GM19438 (cell line): ENCODE data around the gene MLEC.
"Not testable (repeated sequence)": the region's sequence is repeated elsewhere in the genome, so short reads cannot be mapped to it uniquely, and the experiment has no call there.

Source experiments
- ATAC-seq: cut with Tn5 transposase; IDR thresholded peaks from one replicate; pipeline ENCODE4 v1.9.1; 2021; ENCODE audit warnings: low read depth; ENCODE audit not compliant: unreplicated experiment

Gene MLEC

DNA sequence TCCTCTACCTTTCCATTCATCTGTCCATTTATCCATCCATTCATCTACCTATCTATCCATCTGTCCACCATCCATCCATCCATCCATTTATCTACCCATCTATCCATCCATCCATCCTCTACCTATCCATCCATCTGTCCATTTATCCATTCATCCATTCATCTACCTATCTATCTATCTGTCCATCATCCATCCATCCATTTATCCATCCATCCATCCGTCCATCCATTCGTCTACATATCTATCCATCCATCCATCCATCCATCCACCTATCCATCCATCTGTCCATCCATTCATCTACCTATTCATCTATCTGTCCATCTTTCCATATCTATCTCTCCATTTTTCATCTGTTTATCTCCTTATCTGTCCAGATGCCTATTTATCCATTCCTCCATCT, 25.5 kb upstream of the MLEC start:
- no peak for ATAC-seq

DNA sequence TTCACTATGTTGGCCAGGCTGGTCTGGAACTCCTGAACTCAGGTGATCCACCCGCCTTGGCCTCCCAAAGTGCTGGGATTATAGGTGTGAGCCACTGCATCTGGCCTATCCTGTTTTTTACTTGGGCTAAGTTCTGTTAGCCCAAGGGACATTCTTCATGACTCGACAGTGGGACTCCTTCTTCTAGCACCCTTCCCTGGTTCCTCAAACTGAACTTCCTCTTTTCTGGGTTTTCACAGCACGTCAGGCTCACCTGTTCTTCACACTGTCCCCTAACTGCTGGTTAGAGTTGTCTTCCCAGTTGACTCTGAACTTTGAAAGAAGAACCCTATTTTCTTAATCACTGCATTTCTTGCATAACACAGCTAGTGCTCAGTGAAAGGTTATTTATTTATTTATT, 24.1 kb upstream of the MLEC start:
- peak; percentile 76 for ATAC-seq

DNA sequence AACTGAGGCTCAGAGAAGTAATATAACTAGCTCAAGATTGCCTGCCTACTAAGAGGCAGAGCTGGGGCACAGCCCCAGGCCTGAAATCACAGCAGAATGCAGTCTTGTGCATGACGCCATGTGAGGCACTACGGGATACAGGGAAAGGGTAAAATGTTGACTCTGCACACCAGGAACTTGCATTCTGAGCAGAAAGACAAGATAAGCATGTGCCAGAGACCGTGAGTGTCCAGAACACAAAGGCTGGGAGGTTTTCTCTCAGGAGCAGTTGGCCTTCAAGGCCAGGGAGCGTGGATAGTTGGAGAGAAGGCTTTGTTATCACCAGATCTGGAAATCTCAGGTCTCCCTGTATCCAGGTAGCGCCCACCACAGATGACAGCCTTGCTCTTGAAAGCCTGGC, 23.2 kb upstream of the MLEC start:
- ATAC-seq, result no peak

DNA sequence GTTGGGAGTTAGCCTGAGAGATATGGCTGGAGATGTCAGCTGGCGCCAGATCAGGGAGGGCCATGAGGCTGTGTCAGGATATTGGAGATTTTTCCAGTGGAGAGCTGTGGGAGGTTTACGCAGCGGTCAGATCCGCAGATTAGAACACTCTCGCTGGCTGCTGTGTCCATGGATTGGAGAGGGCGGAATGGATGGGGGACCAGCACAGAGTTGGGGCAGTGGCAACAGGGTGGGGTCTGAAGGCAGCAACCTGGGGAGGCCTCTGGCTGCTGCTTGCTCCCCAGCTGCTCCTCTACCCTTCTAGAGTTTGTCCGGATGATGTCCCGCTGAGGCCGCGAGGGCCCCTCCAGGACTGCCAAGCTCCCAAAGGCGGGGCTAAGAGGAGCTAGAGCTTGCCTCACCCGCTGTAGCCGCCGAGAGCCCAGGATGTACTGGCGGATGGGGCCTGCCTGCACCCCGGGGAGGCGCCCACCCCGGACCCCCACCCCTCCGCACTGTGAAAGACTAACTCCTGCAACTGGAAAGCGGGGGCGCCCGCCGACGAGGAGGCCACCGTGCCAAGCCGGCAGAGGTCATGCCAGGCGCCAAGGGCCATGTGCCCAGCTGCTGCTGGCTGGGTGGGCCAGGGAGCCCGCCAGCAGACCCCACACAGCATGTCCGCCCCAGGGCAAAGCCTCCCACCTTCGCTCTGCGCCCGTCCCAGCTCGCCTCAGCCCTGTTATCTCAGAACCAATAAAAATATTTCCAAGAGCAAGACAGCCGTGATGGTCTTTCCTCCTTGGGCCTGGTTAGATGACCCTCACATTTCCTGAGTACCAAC, 20.2 kb upstream of the MLEC start:
- ATAC-seq, result no peak

DNA sequence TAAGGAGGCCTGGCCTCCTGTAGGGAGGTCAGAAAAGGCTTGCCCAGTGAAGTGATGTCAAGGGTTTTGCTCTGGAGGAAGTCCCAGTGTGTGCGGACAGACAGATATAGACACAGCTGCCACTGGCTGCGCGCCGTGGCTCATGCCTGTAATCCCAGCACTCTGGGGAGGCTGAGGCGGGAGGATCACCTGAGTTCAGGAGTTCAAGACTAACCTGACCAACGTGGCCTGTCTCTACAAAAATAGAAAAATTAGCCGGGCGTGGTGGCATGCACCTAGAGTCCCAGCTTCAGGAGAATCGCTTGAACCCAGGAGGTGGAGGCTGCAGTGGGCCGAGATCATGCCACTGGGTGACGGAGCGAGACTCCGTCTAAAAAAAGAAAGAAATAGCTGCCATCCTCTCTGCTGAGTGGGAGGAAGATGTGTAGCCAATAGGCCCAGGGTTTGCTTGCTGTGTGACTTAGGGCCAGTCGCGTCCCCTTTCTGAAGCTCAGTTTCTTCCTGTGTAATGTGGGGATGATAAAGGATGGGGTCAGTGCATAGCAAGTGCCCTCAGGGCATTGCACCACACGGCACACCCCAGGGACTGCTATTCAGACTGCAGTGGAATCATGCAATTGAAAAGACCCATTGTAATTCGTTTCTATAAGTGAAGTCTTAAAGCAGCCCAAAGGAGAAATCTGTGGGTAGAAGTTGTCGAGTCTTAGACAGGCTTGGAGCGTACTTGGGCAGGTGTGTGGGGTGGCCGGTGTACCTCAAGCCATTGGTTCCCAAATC, 18.7 kb upstream of the MLEC start:
- ATAC-seq, result no peak

DNA sequence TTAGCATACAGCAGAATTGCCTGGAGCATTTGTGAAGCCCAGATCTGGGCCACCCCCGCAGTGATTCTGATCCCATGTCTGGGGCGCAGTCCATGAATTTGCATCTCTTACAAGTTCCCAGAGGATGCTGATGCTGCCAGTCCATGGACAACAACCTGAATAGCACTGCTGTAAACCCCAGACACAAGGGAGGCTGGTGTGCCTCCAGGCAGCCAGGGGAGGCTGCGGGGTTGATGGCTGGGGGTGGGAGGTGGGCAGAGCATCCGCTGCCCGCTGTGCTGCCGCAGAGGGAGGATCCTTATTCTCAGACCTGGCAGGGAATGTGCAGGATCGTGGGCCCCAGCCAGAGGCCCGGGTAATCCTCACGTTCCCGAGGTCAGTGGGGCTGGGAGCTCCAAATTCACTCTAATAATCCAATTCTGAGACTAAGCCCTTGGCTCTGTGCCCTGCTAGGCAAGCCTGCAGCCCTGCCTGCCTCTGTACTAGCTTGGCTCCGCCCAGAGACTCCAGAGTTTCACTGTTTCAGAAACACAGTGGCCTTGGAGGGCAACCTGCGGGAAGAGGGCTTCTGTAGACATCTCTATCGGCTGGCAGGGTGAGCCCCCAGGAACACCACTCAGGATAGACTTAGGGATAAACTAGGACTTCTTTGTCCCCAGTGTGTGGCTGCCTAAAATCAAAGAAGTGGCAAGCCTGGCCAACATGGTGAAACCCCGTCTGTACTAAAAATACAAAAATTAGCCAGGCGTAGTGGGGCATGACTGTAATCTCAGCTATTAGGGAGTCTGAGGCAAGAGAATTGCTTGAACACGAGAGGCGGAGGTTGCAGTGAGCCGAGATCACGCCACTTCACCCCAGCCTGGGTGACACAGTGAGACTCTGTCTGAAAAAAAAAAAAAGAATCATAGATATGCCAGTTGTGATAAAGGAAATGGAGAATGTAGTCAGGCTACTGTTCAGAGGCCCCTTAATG, 17.8 kb upstream of the MLEC start:
- peak; percentile 58 for ATAC-seq

DNA sequence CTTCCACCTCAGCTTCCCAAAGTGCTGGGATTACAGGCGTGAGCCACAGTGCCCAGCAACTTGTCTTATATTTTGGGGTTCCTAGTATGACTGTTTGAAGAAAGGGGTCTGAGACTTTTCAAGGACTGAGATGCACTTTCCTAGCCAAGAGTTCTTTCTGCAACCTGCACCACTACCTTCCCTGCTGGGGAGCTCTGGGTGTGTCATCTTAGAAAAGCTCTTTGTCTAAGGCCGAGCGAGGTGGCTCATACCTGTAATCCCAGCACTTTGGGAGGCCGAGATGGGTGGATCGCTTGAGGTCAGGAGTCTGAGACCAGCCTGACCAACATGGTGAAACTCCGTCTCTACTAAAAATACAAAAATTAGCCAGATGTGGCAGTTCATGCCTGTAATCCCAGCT, 16.7 kb upstream of the MLEC start:
- ATAC-seq, result not testable (repeated sequence)

DNA sequence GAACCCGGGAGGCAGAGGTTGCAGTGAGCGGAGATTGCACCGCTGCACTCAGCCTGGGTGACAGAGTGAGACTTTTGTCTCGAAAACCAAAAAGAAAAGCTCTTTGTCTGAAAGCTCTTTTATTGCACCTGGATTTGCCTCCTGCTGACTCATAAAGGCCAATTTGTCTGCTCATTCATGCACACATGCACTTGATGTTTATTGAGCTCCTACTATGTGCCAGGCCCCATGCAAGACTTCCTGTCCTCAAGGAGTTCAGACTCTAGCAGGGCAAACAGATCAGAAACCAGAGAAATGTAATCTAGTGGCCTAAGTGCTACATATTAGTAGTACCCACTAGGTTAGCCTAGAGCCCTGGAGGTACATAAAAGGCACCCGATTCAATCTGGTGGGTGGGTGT, 16.3 kb upstream of the MLEC start:
- ATAC-seq, result no peak

DNA sequence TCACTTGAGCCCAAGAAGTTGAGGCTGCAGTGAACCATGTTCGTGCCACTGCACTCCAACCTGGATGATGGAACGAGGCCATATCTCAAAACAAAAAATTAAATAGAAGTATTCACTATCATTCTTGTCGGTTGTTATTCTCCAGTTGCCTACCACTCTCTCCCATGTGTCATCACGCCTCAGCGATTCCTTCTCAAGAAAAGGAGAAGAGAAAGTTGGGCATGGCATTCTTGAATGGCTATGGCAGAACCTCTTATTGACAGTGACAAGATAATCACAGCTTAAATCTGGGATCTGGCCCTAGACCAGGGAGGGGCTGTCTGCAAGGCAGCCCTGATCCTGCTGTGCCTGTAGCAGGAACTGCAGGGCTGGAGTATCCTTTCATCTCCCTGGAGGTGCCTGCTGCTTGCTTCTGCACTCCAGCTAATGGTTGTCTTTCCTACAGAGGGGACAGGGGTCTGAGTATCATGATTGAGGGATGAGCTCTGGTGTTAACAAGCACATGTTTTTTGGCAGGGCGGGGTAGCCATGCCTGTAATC, 12.8 kb upstream of the MLEC start:
- no peak for ATAC-seq

DNA sequence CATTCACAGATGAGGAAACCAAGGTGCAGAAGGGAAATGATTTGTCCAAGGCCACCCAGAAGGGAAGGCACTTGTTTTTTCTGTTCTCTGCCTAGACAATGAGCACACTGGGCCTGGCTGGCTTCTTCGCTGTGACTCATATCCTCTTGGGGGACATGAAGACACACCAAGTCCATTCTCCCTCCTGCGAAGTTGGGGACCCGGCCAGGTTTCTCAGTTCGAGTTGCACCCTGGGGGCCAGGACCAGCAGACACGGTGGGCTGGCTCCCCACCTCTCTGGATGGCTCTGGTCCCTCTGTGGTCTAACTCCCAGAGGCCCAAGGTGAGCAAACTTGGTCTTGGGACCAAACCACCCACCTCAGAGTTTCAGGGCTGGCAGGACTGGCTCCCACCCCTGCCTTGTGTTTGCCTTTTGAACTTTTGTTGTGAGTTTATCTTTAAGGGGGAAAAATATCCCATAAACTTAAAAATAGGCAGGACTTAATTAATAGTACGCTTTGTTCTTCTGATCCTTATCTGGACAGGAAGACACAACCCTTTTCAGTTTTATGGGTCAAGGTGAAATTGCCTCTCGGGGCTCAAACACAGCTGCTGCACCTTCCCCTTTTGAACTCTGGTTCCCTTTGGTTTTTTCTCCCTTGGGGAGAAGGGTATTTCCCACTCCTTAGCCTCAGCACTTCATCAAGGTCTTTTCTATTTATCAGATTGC, 9.0 kb upstream of the MLEC start:
- ATAC-seq, result peak; percentile 49

DNA sequence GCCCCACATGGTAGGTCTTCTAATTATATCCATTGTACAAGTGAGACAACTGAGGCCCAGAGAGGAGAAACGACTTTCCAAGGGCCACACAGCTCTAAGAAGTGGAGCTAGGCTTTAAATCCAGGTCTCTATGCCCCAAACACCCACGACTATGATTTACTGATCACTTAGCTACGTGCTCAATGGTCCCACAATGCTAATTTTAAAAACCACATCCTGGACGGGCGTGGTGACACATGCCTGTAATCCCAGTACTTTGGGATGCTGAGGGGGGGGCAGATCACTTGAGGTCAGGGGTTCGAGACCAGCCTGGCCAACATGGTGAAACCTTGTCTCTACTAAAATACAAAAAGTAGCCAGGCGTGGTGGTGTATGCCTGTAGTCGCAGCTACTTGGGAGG, 8.4 kb upstream of the MLEC start:
- ATAC-seq, result no peak

DNA sequence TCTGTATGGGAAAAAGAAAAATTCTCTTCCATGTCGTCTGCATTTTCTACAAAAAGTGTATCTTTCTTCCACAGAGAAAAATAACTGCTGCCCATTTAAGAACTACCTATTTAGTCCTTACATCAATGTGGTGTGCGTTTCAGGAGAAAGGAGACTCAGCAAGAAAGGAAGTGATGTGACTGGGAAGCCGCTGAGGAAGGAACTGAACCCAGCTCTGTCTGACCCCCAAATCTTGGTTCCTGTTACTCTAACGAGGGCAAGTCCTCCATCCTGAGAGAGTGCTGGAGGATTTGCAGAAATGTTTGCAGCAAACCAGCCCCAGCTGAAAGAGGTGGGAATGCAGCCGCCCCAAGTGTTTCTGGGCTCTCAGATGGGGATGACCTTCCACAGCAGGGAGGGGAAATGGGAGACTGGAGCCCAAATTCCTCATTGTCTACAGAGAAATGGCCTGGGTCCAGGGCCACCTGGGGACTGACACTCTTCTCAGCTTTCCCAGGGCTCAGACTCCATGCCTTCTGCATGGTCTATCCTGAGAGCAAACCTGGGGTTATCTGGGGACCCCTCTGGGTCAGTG, 6.7 kb upstream of the MLEC start:
- no peak for ATAC-seq

DNA sequence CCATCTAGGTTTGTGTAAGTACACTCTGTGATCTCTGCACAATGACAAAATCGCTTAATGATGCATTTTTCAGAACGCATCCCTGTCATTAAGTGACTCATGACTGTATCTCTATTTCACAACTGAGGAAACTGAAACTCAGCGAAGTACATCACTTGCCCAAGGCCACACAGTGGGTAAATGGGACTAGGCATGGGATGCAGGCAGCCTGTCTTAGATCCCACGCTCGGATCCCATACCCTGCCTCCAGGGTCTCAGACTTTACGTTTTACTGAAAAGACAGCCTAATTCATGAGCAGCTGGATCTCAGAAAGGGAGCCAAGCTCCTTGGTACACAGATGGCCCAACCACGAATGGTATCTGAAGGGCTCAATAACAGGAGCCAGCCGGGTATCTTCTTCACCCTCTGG, 2.4 kb upstream of the MLEC start:
- ATAC-seq, result no peak

DNA sequence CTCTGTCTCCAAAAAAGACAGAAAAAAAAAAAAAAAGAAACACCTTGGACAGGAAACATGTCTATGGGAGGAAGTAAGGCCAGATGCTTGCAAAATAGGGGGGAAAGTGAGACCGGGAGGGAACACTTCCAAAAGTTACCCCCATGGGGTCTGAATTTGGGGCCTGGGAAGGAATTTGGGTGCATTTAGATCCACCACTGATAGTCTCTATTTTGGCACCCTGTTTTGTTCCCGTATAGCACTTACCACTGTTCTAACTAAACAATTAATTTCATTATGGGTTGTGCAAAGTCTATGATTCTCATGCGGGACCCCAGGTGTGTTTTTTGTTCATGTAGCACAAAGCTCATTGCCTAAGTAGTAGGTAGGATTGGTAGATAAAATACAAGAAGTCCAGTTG, 1.4 kb upstream of the MLEC start:
- ATAC-seq, result no peak

DNA sequence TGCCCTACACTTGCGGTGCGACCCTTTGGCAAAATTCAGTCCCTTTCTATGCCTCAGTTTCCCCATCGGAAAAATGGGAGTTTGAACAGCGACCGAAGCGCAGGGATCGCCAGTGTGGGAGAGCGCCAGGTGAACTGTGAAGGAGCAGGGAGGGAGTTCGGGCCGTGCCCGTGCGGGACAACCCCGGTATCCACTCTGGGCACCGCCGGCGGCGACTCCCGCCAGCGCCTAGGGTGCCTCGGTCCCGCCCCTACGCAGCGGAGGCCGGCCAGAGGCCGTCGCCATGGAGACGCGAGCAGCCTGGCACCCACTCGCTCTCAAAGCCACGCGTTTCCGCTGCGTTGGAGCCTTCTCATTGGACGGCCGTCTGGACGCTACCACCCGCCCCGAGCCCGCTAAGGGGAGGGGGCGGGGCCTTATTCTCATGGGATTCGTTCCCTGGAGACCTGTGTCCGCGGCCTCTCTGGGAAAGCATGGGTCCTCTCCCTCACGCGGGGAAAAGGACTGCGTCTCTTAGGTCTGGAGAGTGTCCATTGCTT, 729 bp upstream of the MLEC start:
- peak; percentile 75 for ATAC-seq

DNA sequence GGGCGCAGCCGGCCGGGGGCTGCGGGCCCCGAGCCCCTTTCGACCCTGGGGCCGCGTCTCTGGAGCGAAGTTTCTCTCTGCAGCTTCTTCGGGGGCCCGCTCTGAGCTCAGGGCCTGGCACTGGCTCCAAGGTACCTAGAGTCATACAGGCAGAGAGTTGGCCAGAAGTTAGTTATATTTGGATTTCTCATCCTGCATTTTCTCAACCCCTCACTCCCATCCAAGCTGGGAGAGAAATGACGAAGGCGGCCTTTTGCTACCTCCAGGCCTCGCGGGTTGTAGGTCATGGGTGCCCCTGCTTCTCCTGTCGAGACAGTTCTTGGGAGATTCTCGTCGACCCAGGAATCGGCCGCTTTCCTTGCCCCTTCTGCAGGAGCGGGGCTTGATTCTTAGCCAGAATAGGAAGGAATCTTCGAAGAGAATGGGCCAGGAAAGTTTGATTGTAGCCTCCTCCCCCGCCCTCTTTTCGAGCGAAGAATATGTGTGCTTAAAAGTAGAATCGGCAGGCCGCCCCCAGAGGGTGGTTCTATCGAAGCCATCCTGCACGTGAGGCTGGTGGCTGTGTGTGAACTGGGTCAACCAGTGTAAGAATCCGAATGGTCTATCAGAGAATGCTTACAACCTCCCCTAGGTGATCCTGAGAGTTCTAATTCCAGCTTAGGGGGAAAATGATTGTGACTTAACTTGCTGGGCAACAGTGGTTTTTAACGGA, 785 bp downstream of the MLEC start:
- no peak for ATAC-seq

DNA sequence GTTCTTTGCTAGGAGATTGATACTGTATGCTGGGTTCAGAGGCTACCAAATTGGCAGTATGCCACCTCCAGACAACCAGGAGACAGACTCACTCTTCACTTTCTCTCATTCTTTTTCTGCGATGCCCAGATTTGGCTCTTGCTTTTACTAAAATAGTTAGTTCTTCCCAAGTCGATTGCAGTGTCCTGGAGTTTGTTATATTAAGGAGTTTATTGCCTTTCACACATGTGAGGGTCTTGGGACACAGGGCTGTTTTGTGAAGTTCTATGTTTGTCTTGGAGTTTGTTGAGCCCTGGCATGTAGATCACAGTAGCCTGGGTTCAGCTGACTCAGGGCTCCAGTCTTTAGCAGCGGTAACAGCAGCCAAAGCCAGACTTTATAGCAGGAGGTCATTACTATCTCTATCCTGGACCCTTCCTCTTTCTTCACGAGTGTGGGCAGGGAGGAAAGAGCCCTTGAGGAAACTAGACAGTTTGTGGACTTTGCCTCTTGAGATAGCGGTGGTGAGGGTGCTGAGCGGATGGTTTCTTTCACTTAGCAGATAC, 1.6 kb downstream of the MLEC start:
- no peak for ATAC-seq

DNA sequence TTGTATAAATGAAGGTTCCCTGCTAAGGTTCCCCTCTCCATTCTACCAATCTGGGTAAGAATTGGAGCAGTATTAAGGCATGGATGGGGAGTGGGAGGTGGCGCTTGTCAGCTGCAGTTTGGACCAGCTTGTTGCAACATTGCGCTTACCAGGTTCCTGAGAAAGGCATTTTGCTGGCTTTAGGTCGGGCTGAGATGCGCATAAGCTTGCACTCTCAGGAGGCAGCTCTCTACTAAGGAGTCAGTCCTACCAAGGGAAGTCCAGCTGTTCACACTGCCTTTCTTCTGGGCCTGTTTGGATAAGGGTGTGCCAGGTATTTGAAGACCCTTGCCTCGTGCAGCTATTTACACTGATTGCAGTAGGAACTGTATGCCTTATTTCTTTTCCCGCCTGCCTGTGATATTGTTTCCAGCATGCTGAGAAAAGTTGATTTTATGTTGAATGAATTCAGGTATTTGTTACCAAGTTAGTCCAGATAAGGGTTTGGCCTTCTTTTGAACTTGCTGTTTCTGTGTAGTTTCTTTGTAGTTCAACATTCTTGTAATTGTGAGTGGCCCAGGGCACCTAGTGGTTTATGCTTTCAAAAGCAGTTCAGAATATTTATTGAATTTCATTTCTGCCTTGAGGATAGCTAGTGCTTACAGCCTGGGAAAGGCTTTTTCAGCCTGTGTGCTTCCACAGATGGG, 2.6 kb downstream of the MLEC start:
- ATAC-seq, result no peak
